Stimulated activated CD8-positive, alpha-beta memory T cell treated with anti-CD3 and anti-CD28 coated beads, Interleukin-2, amount 100 ng/mL, for 1 hour (primary cell): Measurements from ENCODE around the gene PEX26.
A peak's percentile ranks its signal among the peaks of the same experiment; 100 is the strongest.
"Not testable (repeated sequence)": the region's sequence is repeated elsewhere in the genome, so short reads cannot be mapped to it uniquely, and the experiment has no call there.

Experiments used
- DNase-seq, 2 donors: peaks; one replicate each; pipeline ENCODE4 v3.0.0-alpha.2; 2020; ENCODE audit warnings: low read depth in 2 of 2

Gene PEX26

GRCh38 chr22:18077639-18078328 lies at the start of gene PEX26:
TSS of gene PEX26 (plus strand) at chr22:18077990. CDS start at chr22:18078377, 387 bp downstream.
- DNase-seq, result peak; percentile 84 to 88

DNA sequence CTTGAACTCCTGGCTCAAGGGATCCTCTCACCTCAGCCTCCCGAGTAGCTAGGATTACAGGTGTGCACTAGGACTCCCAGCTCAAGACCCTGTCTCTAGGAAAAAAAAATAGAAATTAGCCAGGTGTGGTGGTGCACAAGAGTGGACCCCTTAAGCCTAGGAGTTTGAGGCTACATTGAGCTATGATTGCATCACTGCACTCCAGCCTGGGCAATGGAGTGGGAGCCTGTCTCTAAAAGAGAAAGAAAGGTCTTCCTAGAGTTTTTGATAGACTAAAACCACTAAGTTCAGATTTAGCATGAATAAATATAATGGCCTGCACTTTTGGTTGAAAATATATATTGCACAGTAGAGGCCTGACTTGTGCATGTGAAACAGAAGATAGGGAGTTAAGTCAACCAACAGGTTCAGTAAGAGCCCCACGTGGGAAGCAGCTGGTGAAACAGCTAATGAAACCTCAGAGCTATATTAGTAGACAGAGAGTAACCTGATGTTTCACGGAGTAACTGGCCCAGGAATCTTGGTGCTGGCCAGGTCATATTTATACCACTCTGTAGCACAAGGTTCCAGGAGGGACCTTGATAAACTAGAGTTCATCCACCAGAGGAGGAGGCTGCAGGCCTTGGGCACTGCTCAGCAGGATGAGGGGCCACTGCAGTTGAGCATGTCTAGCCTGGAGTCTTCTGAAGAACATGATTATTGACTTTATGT lies 48.8 kb upstream of the PEX26 start:
- DNase-seq, result no peak

DNA sequence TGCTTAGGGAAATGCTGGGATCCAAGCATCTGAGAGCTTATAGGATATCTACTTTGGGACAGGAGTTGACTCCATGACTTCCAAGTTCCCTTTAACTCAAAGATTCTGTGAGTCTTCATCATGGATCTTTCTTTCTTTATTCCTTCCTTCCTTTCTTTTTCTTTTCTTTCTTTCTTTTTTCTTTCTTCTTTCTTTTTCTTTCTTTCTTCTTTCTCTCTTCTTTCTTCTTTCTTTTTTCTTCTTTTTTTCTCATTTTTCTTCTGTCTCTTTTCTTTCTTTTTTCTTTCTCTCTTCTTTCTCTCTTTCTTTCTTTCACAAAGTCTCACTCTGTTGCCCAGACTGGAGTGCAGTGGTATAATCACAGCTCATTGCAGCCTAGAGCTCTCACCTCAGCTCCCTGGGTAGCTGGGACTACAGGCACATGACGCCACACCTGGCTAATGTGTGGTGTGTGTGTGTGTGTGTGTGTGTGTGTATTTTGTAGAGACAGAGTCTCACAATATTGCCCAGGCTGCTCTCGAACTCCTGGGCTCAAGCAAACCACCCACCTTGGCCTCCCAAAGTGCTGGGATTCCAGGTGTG lies 48.0 kb upstream of the PEX26 start:
- DNase-seq, result no peak

GRCh38 chr22:18031695-18032454 lies 45.9 kb upstream of the PEX26 start:
- no peak for DNase-seq

- no peak for DNase-seq
Measured at GRCh38 chr22:18032455-18033101, 45.2 kb upstream of the PEX26 start.

DNA sequence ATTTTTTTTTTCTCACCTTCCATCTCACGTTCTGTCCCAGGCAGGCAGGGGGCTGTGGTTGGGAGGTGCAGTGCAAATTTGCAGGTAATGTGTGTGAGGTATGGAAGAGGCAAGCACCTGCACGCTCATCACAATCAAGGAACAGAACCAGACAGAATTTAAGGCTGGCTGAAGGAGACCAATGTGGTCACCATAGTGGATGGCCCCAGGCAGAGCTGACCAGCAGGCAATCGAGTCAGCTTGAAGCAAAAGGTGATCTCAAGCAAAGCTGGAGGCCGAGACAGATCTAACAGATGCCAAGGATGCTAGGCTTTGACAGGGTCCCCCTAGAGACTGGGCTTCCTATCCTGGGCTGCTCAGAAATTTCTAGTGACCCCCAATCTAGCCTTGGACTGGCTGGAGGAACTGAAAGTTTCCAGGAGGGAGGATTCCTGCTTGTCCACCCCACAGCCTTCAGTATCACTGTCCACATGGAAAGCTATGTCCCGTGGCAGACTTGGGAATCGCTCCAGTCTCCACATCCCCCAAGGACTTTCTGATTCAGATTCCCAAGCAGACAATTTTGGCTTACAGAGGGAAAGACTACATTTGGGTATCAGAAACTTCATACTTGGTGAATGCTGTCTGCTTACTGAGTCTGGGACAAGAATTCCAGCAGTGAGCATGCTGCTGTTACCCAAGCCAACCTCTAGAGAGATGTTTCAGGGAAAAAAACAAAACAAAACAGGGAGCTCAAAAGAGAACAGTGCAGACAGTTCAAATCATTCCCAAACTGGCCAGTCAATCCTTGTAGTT lies 44.4 kb upstream of the PEX26 start:
- DNase-seq, result no peak

DNA sequence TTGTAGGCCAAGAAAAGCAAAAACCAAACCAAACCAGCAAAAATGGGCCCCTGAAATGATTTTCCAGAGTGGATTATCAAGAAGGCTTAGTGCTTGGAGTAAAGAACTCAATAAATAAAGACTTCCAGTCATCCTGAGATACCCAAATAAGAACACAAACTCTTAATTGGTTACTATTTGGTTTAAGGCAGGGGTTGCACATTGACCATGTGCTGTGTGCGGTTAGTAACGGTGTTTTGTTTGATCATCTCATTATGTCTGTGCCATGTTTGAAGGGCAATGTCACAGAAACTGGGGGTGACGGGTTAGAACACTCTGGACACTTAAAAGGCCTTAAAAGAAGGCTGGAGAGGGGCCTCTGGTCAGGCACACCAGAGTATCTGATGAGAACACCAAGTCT lies 43.7 kb upstream of the PEX26 start:
- DNase-seq, result no peak

- DNase-seq, result no peak
Measured at GRCh38 chr22:18035751-18036150, 42.0 kb upstream of the PEX26 start.

DNA sequence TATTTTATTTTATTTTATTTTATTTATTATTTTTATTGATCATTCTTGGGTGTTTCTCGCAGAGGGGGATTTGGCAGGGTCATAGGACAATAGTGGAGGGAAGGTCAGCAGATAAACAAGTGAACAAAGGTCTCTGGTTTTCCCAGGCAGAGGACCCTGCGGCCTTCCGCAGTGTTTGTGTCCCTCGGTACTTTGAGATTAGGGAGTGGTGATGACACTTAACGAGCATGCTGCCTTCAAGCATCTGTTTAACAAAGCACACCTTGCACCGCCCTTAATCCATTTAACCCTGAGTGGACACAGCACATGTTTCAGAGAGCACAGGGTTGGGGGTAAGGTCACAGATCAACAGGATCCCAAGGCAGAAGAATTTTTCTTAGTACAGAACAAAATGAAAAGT lies 36.9 kb upstream of the PEX26 start:
- DNase-seq, result not testable (repeated sequence)

DNA sequence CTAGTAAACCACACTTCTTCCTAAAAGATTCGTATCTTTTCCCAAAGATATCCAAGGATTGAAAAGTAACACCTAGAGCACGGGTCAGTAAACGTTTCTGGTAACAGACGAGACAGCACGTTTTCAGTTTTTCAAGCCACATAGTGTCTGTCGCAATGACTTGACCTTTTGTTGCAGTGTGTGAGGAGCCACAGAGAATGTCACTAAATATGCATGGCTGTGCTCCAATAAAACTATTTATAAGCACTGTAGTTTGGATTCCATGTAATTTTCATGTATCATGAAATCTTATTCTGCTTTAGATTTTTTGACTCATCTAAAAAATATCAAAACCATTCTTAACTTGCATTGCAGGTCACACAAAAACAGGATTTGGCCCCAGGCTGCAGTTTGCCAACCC lies 35.1 kb upstream of the PEX26 start:
- no peak for DNase-seq

- no peak for DNase-seq
Measured at GRCh38 chr22:18044548-18045271, 33.1 kb upstream of the PEX26 start.

GRCh38 chr22:18045794-18046193 lies 32.0 kb upstream of the PEX26 start:
- DNase-seq, result no peak

GRCh38 chr22:18048041-18048440 lies 29.7 kb upstream of the PEX26 start:
- DNase-seq, result no peak

GRCh38 chr22:18048441-18048898 lies 29.3 kb upstream of the PEX26 start:
- no peak for DNase-seq

DNA sequence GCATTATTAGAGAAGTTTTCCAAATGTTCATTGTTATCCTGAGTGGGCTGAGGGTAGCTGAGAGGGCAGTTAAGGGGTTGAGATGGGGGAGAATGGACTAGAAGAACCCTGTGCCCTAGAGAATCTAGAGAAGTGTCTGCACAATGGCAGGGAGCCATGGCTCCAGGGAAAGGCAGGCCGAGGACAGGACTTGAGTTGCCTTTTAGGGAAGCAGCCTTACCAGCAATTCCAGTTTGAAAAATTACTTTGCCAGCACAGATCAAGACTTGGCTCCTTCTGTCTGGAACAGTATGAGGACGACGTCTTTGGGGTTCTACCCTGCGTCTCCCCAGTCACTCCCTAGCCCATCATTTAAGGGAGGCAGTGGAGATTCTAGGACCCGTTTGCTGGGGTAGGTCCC lies 27.7 kb upstream of the PEX26 start:
- DNase-seq, result no peak

DNA sequence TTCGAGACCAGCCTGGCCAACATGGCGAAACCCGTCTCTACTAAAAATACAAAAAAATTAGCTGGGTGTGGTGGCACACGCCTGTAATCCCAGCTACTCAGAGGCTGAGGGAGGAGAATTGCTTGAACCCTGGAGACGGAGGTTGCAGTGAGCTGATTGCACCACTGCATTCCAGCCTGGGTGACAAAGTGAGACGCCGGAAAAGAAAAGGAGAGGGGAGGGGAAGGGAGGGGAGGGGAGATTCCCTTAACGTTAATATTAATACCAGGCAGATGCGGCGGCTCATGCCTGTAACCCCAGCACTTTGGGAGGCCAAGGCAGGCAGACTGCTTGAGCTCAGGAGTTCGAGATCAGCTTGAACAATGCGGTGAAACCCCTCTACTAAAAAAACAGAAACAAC lies 26.7 kb upstream of the PEX26 start:
- not testable (repeated sequence) for DNase-seq

DNA sequence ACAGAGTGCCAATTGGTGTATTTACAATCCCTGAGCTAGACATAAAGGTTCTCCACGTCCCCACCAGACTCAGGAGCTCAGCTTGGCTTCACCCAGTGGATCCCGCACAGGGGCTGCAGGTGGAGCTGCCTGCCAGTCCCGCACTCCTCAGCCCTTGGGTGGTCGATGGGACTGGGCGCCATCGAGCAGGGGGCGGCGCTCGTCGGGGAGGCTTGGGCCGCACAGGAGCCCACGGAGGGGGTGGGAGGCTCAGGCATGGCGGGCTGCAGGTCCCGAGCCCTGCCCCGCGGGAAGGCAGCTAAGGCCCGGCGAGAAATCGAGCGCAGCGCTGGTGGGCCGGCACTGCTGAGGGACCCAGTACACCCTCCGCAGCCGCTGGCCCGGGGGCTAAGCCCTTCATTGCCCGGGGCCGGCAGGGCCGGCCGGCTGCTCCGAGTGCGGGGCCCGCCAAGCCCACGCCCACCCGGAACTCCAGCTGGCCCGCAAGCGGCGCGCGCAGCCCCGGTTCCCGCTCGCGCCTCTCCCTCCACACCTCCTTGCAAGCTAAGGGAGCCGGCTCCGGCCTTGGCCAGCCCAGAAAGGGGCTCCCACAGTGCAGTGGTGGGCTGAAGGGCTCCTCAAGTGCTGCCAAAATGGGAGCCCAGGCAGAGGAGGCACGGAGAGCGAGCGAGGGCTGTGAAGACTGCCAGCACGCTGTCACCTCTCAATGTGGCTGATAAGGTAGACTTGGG lies 24.4 kb upstream of the PEX26 start:
- DNase-seq, result not testable (repeated sequence)

- no peak for DNase-seq
Measured at GRCh38 chr22:18055619-18056160, 22.1 kb upstream of the PEX26 start.

DNA sequence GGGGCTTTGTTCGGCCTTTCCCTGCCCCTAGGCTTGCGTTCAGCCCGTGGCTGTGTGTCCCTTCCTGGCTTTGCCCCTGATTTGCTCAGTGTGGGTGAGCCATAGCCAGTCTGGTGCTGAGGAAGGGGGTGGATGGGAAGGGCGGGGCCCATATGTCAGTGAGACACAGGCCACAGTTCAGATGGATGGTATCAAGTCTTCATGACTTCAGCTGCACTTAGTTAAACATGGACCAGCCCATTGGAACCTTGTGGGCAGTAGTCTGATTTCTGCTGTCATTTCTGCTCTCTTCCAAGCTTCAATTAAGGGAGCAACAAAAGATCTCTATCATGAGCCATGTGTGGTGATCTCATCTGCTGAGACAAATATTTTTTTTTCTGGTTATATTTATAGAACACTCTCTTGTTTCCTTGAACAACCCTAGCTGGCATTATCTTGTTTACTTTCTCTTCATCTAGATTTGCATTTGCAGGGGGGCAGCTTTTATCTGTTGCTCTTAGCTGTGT lies 21.6 kb upstream of the PEX26 start:
- DNase-seq, result no peak
